ENCODE data around the gene ZBTB46.

DNA sequence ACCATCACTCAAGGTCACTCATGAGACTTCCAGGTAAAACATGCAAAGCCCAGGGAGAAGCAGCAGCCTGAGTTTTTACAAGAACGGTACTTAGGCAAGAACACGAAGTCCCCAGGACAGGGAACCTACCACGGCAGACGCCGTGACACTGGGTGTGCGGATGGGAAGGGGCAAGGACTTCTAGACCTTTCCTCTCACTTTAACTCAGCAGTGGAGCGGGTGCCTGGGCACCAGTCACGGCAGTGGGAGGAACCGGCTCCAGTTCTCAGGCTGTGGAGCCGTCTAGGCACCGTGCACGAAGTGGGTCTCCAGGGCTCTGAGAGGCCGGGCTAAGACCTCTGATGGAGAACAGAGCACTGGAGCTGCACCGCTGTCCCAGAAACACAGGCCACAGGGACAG is 2.5 kb downstream of the ZBTB46 start:
- TF ChIP-seq, protein P1, sequence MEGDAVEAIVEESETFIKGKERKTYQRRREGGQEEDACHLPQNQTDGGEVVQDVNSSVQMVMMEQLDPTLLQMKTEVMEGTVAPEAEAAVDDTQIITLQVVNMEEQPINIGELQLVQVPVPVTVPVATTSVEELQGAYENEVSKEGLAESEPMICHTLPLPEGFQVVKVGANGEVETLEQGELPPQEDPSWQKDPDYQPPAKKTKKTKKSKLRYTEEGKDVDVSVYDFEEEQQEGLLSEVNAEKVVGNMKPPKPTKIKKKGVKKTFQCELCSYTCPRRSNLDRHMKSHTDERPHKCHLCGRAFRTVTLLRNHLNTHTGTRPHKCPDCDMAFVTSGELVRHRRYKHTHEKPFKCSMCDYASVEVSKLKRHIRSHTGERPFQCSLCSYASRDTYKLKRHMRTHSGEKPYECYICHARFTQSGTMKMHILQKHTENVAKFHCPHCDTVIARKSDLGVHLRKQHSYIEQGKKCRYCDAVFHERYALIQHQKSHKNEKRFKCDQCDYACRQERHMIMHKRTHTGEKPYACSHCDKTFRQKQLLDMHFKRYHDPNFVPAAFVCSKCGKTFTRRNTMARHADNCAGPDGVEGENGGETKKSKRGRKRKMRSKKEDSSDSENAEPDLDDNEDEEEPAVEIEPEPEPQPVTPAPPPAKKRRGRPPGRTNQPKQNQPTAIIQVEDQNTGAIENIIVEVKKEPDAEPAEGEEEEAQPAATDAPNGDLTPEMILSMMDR (IDR thresholded peaks at IDR 0.05) = no peak
- TF ChIP-seq POLR2A (IDR thresholded peaks at IDR 0.05) = no peak
